ENCODE data around the gene NSMCE4A.
"Not testable (repeated sequence)": the region's sequence is repeated elsewhere in the genome, so short reads cannot be mapped to it uniquely, and the experiment has no call there.

DNA sequence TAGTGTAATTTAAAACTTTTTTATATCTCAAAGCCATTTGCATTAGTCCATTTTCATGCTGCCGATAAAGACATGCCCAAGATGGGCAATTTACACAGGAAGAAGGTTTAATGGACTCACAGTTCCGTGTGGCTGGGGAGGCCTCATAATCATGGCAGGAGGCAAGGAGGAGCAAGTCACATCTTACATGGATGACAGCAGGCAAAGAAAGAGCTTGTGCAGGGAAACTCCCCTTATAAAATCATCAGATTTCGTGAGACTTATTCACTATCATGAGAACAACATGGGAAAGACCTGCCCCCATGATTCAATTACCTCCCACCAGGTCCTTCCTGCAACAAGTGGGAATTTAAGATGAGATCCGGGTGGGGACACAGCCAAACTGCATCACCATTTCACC lies 16.7 kb upstream of the NSMCE4A start:
- TF ChIP-seq, protein P1, sequence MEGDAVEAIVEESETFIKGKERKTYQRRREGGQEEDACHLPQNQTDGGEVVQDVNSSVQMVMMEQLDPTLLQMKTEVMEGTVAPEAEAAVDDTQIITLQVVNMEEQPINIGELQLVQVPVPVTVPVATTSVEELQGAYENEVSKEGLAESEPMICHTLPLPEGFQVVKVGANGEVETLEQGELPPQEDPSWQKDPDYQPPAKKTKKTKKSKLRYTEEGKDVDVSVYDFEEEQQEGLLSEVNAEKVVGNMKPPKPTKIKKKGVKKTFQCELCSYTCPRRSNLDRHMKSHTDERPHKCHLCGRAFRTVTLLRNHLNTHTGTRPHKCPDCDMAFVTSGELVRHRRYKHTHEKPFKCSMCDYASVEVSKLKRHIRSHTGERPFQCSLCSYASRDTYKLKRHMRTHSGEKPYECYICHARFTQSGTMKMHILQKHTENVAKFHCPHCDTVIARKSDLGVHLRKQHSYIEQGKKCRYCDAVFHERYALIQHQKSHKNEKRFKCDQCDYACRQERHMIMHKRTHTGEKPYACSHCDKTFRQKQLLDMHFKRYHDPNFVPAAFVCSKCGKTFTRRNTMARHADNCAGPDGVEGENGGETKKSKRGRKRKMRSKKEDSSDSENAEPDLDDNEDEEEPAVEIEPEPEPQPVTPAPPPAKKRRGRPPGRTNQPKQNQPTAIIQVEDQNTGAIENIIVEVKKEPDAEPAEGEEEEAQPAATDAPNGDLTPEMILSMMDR (IDR thresholded peaks at IDR 0.05 in 4 of 5, conservative IDR thresholded peaks at IDR 0.05 in 1 of 5) = not testable (repeated sequence)
- TF ChIP-seq POLR2A (IDR thresholded peaks at IDR 0.05) = not testable (repeated sequence)
